ENCODE measurements around the gene ZNF536.

DNA sequence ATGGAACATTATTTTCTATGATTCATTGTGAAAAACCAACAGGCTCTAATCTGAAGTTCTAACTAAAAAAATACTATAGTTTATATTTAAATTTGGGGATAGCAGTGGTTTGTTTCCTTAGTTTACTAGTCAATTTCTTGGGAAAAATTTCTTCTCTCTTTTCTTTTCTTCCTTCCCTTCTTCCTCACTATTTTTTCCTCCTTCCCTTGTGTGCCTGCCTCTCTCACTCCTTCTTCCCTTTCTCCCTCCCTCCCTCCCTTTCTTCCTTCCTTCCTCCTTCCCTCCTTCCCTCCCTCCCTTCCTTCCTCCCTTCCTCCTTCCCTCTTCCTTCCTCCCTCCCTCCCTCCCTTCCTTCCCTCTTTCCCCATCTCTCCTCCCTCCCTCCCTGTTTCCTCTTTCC, 226.5 kb downstream of the ZNF536 start:
- TF ChIP-seq, protein P1, sequence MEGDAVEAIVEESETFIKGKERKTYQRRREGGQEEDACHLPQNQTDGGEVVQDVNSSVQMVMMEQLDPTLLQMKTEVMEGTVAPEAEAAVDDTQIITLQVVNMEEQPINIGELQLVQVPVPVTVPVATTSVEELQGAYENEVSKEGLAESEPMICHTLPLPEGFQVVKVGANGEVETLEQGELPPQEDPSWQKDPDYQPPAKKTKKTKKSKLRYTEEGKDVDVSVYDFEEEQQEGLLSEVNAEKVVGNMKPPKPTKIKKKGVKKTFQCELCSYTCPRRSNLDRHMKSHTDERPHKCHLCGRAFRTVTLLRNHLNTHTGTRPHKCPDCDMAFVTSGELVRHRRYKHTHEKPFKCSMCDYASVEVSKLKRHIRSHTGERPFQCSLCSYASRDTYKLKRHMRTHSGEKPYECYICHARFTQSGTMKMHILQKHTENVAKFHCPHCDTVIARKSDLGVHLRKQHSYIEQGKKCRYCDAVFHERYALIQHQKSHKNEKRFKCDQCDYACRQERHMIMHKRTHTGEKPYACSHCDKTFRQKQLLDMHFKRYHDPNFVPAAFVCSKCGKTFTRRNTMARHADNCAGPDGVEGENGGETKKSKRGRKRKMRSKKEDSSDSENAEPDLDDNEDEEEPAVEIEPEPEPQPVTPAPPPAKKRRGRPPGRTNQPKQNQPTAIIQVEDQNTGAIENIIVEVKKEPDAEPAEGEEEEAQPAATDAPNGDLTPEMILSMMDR (IDR thresholded peaks at IDR 0.05): no peak
- TF ChIP-seq POLR2A (IDR thresholded peaks at IDR 0.05) (no peak), EP300 (IDR thresholded peaks at IDR 0.05) (no peak)

All from tibial nerve (tissue), 4 donors.